Measurements from ENCODE around the gene USP34.
A peak's percentile ranks its signal among the peaks of the same experiment; 100 is the strongest.

The USP34 gene

DNA sequence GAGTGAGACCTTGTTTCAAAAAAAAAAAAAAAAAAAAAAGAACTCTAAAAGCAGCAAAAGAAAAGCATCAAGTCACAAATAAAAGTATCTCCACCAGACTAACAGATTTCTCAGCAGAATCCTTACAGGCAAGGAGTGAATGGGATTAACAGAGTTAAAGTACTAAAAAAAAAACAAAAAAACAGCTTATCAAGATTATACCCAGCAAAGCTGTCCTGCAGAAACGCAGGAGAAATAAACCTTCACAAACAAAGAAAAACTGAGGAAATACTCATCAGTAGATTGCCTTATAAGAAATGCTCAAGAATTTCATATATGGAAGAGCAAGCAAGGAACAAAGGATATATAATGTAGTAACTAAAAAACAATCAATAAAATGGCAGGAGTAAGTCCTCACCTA, 35.6 kb downstream of the USP34 start:
- no peaks in the 10 kb centered on the region for H3K4me1 ChIP-seq (ENCODE audit: control insufficient read depth, insufficient read depth, low read length)
- POLR2A ChIA-PET, result no interaction called here
- CTCF ChIA-PET, result no interaction called here

DNA sequence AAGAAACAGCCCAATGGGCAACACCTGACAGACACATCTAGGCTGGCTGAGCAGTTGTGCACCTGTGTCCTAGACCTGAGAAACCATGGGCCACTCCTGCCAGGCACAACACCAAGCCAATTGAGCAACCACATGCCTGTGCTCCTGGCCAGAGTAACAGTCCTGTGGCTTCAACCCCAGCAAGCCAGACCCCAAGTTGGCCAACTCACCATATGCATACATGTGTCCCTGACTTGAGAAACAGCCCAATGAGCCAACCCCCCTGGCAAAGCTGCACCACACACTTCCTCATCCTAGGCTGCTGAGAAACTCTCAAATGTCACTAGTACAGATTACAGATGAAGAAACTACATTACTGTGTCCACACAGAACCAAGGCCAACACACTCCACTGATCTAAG, 36.6 kb downstream of the USP34 start:
- H3K36me3 ChIP-seq (ENCODE audit: control insufficient read depth in 2 of 2, insufficient read depth in 1 of 2, low read length in 2 of 2), result no peaks in the 10 kb centered on the region; a peak in 1 of 3 replicates
- H3K4me3 ChIP-seq (ENCODE audit: low read depth, low read length), result no peak overlapping the region
- ChIA-PET CTCF (interaction anchor here (0.6 kb wide), 1 partner anchor 21 kb away, joined by 3 read pairs; no protein-coding TSS in a partner anchor), POLR2A (interaction anchor here (0.6 kb wide), 1 partner anchor 17 kb away, joined by 8 read pairs; no protein-coding TSS in a partner anchor)
- H3K4me1 ChIP-seq (ENCODE audit: control insufficient read depth, insufficient read depth, low read length), result no peaks in the 10 kb centered on the region
- TF ChIP-seq, protein P1, sequence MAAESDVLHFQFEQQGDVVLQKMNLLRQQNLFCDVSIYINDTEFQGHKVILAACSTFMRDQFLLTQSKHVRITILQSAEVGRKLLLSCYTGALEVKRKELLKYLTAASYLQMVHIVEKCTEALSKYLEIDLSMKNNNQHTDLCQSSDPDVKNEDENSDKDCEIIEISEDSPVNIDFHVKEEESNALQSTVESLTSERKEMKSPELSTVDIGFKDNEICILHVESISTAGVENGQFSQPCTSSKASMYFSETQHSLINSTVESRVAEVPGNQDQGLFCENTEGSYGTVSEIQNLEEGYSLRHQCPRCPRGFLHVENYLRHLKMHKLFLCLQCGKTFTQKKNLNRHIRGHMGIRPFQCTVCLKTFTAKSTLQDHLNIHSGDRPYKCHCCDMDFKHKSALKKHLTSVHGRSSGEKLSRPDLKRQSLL (tag by site-specific recombination; IDR thresholded peaks at IDR 0.05), result no peak
- TF ChIP-seq, protein P2, sequence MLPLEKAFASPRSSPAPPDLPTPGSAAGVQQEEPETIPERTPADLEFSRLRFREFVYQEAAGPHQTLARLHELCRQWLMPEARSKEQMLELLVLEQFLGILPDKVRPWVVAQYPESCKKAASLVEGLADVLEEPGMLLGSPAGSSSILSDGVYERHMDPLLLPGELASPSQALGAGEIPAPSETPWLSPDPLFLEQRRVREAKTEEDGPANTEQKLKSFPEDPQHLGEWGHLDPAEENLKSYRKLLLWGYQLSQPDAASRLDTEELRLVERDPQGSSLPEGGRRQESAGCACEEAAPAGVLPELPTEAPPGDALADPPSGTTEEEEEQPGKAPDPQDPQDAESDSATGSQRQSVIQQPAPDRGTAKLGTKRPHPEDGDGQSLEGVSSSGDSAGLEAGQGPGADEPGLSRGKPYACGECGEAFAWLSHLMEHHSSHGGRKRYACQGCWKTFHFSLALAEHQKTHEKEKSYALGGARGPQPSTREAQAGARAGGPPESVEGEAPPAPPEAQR (tag by site-specific recombination; IDR thresholded peaks at IDR 0.05), result no peak
- TF ChIP-seq ZNF548 (tag by site-specific recombination; IDR thresholded peaks at IDR 0.05) (no peak), ZNF394 (tag by site-specific recombination; IDR thresholded peaks at IDR 0.05; ENCODE audit: borderline replicate concordance) (no peak), ZNF169 (tag by site-specific recombination; IDR thresholded peaks at IDR 0.05) (no peak), ZIC2 (tag by site-specific recombination; IDR thresholded peaks at IDR 0.05) (no peak)
- TF ChIP-seq, protein P3, sequence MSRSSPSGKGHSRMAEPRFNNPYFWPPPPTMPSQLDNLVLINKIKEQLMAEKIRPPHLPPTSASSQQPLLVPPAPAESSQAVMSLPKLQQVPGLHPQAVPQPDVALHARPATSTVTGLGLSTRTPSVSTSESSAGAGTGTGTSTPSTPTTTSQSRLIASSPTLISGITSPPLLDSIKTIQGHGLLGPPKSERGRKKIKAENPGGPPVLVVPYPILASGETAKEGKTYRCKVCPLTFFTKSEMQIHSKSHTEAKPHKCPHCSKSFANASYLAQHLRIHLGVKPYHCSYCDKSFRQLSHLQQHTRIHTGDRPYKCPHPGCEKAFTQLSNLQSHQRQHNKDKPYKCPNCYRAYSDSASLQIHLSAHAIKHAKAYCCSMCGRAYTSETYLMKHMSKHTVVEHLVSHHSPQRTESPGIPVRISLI (tag by site-specific recombination; IDR thresholded peaks at IDR 0.05), result no peak
- peaks cover 5% of the 10 kb centered on the region; the same call in 1 of the 2 replicates for H3K9me3 ChIP-seq (ENCODE audit: control insufficient read depth, insufficient read depth, low read depth, low read length)
- H3K27ac ChIP-seq (ENCODE audit: extremely low read depth, low read depth, low read length), result no peak overlapping the region

More for the DNA sequence above, 35.6 kb downstream of the USP34 start:
- Histone ChIP-seq H3K4me3 (ENCODE audit: low read depth, low read length) (no peak overlapping the region), H3K36me3 (ENCODE audit: control insufficient read depth in 2 of 2, insufficient read depth in 1 of 2, low read length in 2 of 2) (no peaks in the 10 kb centered on the region; a peak in 1 of 3 replicates), H3K9me3 (ENCODE audit: control insufficient read depth, insufficient read depth, low read depth, low read length) (peaks cover 5% of the 10 kb centered on the region; the same call in 1 of the 2 replicates), H3K27ac (ENCODE audit: extremely low read depth, low read depth, low read length) (no peak overlapping the region)
- TF ChIP-seq ZNF2 (tag by site-specific recombination; IDR thresholded peaks at IDR 0.05), result no peak
- TF ChIP-seq, protein P3 (tag by site-specific recombination; IDR thresholded peaks at IDR 0.05), result 0 out of 2 replicates have a peak, but pooled peaks have one; percentile 18

DNA sequence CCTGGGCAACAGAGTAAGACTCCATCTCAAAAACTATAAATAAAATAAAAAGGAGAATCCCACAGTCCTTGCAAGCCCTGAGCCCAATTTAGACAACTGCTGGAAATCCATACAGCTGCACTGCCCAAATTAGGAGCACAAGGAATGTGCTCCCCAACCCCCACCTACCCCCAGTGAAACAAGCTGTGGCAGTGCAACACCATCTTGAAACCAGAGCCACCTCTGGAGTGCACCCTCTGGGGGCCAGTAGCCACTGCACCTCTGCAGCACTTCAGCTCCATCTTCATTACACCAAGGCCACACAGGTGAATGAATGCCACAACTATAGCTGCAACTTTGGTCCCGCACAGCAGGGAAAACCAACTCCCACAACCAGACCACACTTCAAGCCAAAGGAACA, 37.3 kb downstream of the USP34 start:
- CTCF ChIA-PET, result interaction anchor here (0.6 kb wide), 1 partner anchor 22 kb away, joined by 3 read pairs; no protein-coding TSS in a partner anchor
- TF ChIP-seq ZNF837 (tag by site-specific recombination; IDR thresholded peaks at IDR 0.05), result no peak
- no peak overlapping the region for H3K4me3 ChIP-seq (ENCODE audit: low read depth, low read length)
- H3K9me3 ChIP-seq (ENCODE audit: control insufficient read depth, insufficient read depth, low read depth, low read length), result peaks cover 5% of the 10 kb centered on the region; the same call in 1 of the 2 replicates
- 0 out of 2 replicates have a peak, but pooled peaks cover under 1% of the 10 kb centered on the region for H3K4me1 ChIP-seq (ENCODE audit: control insufficient read depth, insufficient read depth, low read length)
- H3K36me3 ChIP-seq (ENCODE audit: control insufficient read depth in 2 of 2, insufficient read depth in 1 of 2, low read length in 2 of 2), result no peaks in the 10 kb centered on the region; a peak in 1 of 3 replicates
- POLR2A ChIA-PET, result interaction anchor here (0.6 kb wide), 1 partner anchor 48 kb away, joined by 9 read pairs; no protein-coding TSS in a partner anchor
- H3K27ac ChIP-seq (ENCODE audit: extremely low read depth, low read depth, low read length), result no peak overlapping the region

DNA sequence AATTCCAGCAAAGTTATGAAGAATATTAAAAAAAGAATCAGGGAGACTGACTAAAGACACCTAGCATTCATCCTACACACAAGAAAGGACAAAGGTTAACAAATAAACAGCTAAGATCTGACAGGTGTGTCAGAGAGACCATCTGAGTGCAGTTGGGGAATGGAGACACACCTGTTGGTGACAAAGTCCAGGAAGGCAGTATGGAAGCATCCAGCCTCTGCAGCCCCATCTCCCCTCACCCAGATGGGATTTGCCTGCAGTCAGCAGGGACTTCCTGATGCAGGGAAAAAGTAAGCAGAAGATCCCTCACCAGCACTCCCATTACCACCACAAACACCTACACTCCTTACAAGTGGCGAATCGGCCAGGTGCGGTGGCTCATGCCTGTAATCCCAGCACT, 37.9 kb downstream of the USP34 start:
- H3K4me1 ChIP-seq (ENCODE audit: control insufficient read depth, insufficient read depth, low read length), result 0 out of 2 replicates have a peak, but pooled peaks cover 5% of the 10 kb centered on the region
- CTCF ChIA-PET, result no interaction called here

More for the DNA sequence above, 37.9 kb downstream of the USP34 start:
- Histone ChIP-seq H3K9me3 (ENCODE audit: control insufficient read depth, insufficient read depth, low read depth, low read length) (peaks cover 5% of the 10 kb centered on the region; the same call in 1 of the 2 replicates), H3K27ac (ENCODE audit: extremely low read depth, low read depth, low read length) (no peak overlapping the region), H3K4me3 (ENCODE audit: low read depth, low read length) (no peak overlapping the region), H3K36me3 (ENCODE audit: control insufficient read depth in 2 of 2, insufficient read depth in 1 of 2, low read length in 2 of 2) (no peaks in the 10 kb centered on the region; a peak in 1 of 3 replicates)
- POLR2A ChIA-PET, result no interaction called here
- TF ChIP-seq ZNF138 (tag by site-specific recombination; IDR thresholded peaks at IDR 0.05; ENCODE audit: borderline replicate concordance) (no peak), SCRT2 (tag by site-specific recombination; IDR thresholded peaks at IDR 0.05) (peak; percentile 70)
